Rectal smooth muscle tissue (tissue), 1 donor: Measurements from ENCODE around the gene SORBS1.

Source experiments
- H3K27ac ChIP-seq: one replicate; pipeline ENCODE4 v1.7.0; 2013; ENCODE audit warnings: low read depth, low read length, inconsistent platforms
- H3K27me3 ChIP-seq: one replicate; pipeline ENCODE4 v1.7.0; 2013; ENCODE audit warnings: low read length; ENCODE audit not compliant: control insufficient read depth, insufficient read depth
- H3K36me3 ChIP-seq: one replicate; pipeline ENCODE4 v1.7.0; 2013; ENCODE audit warnings: low read length; ENCODE audit not compliant: control insufficient read depth, insufficient read depth
- H3K4me1 ChIP-seq: one replicate; pipeline ENCODE4 v1.7.0; 2013; ENCODE audit warnings: low read length; ENCODE audit not compliant: control insufficient read depth, insufficient read depth
- H3K4me3 ChIP-seq: one replicate; pipeline ENCODE4 v1.7.0; 2013; ENCODE audit warnings: low read length
- H3K9ac ChIP-seq: one replicate; pipeline ENCODE4 v1.7.0; 2013; ENCODE audit warnings: low read length

Gene SORBS1

GRCh38 chr10:95441547-95441923 is 119.6 kb downstream of the SORBS1 start:
- peak overlapping the region; percentile 75 for H3K27ac ChIP-seq
- H3K4me3 ChIP-seq, result no peak overlapping the region
- peaks cover 6% of the 10 kb centered on the region for H3K36me3 ChIP-seq
- H3K27me3 ChIP-seq, result no peaks in the 10 kb centered on the region
- no peak overlapping the region for H3K9ac ChIP-seq
- H3K4me1 ChIP-seq, result peaks cover 71% of the 10 kb centered on the region

- Histone ChIP-seq H3K36me3 (peaks cover 6% of the 10 kb centered on the region), H3K4me3 (no peak overlapping the region), H3K9ac (no peak overlapping the region), H3K27me3 (no peaks in the 10 kb centered on the region), H3K27ac (peak overlapping the region; percentile 75), H3K4me1 (peaks cover 66% of the 10 kb centered on the region)
Observed at GRCh38 chr10:95440756-95441546, 120.2 kb downstream of the SORBS1 start.

GRCh38 chr10:95440038-95440725 is 121.0 kb downstream of the SORBS1 start:
- Histone ChIP-seq H3K4me1 (peaks cover 66% of the 10 kb centered on the region), H3K27ac (peak overlapping the region; percentile 75), H3K27me3 (no peaks in the 10 kb centered on the region), H3K4me3 (no peak overlapping the region), H3K36me3 (peaks cover 6% of the 10 kb centered on the region), H3K9ac (no peak overlapping the region)

- peaks cover 10% of the 10 kb centered on the region for H3K36me3 ChIP-seq
- peak overlapping the region; percentile 75 for H3K27ac ChIP-seq
- no peak overlapping the region for H3K9ac ChIP-seq
- H3K4me3 ChIP-seq, result no peak overlapping the region
- no peaks in the 10 kb centered on the region for H3K27me3 ChIP-seq
- H3K4me1 ChIP-seq, result peaks cover 65% of the 10 kb centered on the region
Observed at GRCh38 chr10:95438781-95439180, 122.4 kb downstream of the SORBS1 start.

GRCh38 chr10:95437669-95438068 is 123.5 kb downstream of the SORBS1 start:
- H3K36me3 ChIP-seq, result peaks cover 10% of the 10 kb centered on the region
- no peaks in the 10 kb centered on the region for H3K27me3 ChIP-seq
- H3K9ac ChIP-seq, result no peak overlapping the region
- peaks cover 69% of the 10 kb centered on the region for H3K4me1 ChIP-seq
- H3K27ac ChIP-seq, result peak overlapping the region; percentile 75
- H3K4me3 ChIP-seq, result no peak overlapping the region

GRCh38 chr10:95435548-95436279 is 125.5 kb downstream of the SORBS1 start:
- Histone ChIP-seq H3K27me3 (no peaks in the 10 kb centered on the region), H3K27ac (peak overlapping the region; percentile 68), H3K9ac (no peak overlapping the region), H3K4me3 (no peak overlapping the region), H3K36me3 (peaks cover 17% of the 10 kb centered on the region), H3K4me1 (peaks cover 71% of the 10 kb centered on the region)

GRCh38 chr10:95434583-95434982 is 126.6 kb downstream of the SORBS1 start:
- Histone ChIP-seq H3K27me3 (no peaks in the 10 kb centered on the region), H3K9ac (no peak overlapping the region), H3K4me1 (peaks cover 64% of the 10 kb centered on the region), H3K4me3 (no peak overlapping the region), H3K36me3 (peaks cover 17% of the 10 kb centered on the region), H3K27ac (peak overlapping the region; percentile 68)

GRCh38 chr10:95431900-95432342 is 129.2 kb downstream of the SORBS1 start:
- H3K4me3 ChIP-seq, result no peak overlapping the region
- H3K36me3 ChIP-seq, result peaks cover 20% of the 10 kb centered on the region
- no peaks in the 10 kb centered on the region for H3K27me3 ChIP-seq
- peak overlapping the region; percentile 78 for H3K27ac ChIP-seq
- peaks cover 48% of the 10 kb centered on the region for H3K4me1 ChIP-seq
- H3K9ac ChIP-seq, result no peak overlapping the region

- H3K27me3 ChIP-seq, result no peaks in the 10 kb centered on the region
- H3K27ac ChIP-seq, result peak overlapping the region; percentile 78
- peaks cover 20% of the 10 kb centered on the region for H3K36me3 ChIP-seq
- H3K4me3 ChIP-seq, result no peak overlapping the region
- H3K4me1 ChIP-seq, result peaks cover 41% of the 10 kb centered on the region
- no peak overlapping the region for H3K9ac ChIP-seq
Observed at GRCh38 chr10:95430231-95430951, 130.8 kb downstream of the SORBS1 start.

GRCh38 chr10:95429639-95430038 is 131.5 kb downstream of the SORBS1 start:
- peak overlapping the region; percentile 8 for H3K27ac ChIP-seq
- no peaks in the 10 kb centered on the region for H3K27me3 ChIP-seq
- peaks cover 37% of the 10 kb centered on the region for H3K4me1 ChIP-seq
- H3K9ac ChIP-seq, result no peak overlapping the region
- no peak overlapping the region for H3K4me3 ChIP-seq
- H3K36me3 ChIP-seq, result peaks cover 20% of the 10 kb centered on the region

GRCh38 chr10:95428701-95429100 is 132.5 kb downstream of the SORBS1 start:
- no peaks in the 10 kb centered on the region for H3K27me3 ChIP-seq
- peak overlapping the region; percentile 19 for H3K27ac ChIP-seq
- no peak overlapping the region for H3K4me3 ChIP-seq
- H3K36me3 ChIP-seq, result peaks cover 15% of the 10 kb centered on the region
- no peak overlapping the region for H3K9ac ChIP-seq
- peaks cover 34% of the 10 kb centered on the region for H3K4me1 ChIP-seq

- H3K4me1 ChIP-seq, result peaks cover 33% of the 10 kb centered on the region
- no peak overlapping the region for H3K4me3 ChIP-seq
- peaks cover 17% of the 10 kb centered on the region for H3K36me3 ChIP-seq
- H3K27me3 ChIP-seq, result no peaks in the 10 kb centered on the region
- peak overlapping the region; percentile 46 for H3K27ac ChIP-seq
- no peak overlapping the region for H3K9ac ChIP-seq
Observed at GRCh38 chr10:95426482-95426881, 134.7 kb downstream of the SORBS1 start.
